ENCODE results near the gene FAAH2. TPM values are rescaled to one million over a fixed set of nuclear protein-coding genes. Genes with fewer than 3 reads are reported as not detected.

Gene FAAH2
- total RNA-seq, 1 experiment from 2014 or later: 6.4 TPM

DNA sequence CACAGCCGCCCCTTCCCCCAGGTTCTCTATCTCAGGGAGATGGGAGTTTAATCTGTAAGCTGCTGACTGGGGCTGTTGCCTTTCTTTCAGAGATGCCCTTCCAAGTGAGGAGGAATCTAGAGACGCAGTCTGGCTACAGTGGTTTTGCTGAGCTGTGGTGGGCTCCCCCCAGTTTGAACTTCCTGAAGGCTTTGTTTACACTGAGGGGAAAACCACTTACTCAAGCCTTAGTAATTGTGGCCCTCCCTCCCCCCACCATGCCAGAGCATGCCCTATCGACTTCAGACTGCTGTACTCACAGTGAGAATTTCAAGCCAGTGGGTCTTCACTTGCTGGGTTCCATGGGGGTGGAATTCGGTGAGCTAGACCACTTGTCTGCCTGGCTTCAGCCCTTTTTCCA is 131.3 kb downstream of the FAAH2 start:
- no peaks in the 10 kb centered on the region for H3K27me3 ChIP-seq (ENCODE audit: insufficient read depth, low read length)
- Mint-ChIP-seq H3K27me3 (ENCODE audit: low read depth) (peaks cover 2% of the 10 kb centered on the region; the same call in 1 of the 2 replicates), H3K36me3 (ENCODE audit: insufficient read depth in 1 of 3, low read depth in 3 of 3) (peaks cover 7 to 18% (median 12%) of the 10 kb centered on the region in 3 experiments; a peak in 5 of 7 replicates), H3K9me3 (peaks cover 73% of the 10 kb centered on the region in 2 experiments), H3K4me3 (no peak overlapping the region), H3K27ac (no peak overlapping the region), H3K4me1 (no peaks in the 10 kb centered on the region)
- H3K79me2 ChIP-seq (ENCODE audit: insufficient read depth, low read length): no peaks in the 10 kb centered on the region
- H3K4me1 ChIP-seq (ENCODE audit: insufficient read depth, low read length): no peaks in the 10 kb centered on the region
- no peak overlapping the region for H2BK120ac ChIP-seq (ENCODE audit: low read depth, low read length, poor library complexity, severe bottlenecking)
- no CpG with 5 or more reads among the region's 4 CpGs for WGBS (ENCODE audit: extremely low coverage, insufficient read length, low lambda C conversion rate)
- no peak overlapping the region for H4K5ac ChIP-seq (ENCODE audit: insufficient read length, low read depth, low read length)
- H3K4ac ChIP-seq (ENCODE audit: low read depth, low read length): no peak overlapping the region
- no peak overlapping the region for H3T11ph ChIP-seq (ENCODE audit: low read length)
- peaks cover 9% of the 10 kb centered on the region for H3K9me3 ChIP-seq (ENCODE audit: control insufficient read depth, low read depth, low read length)
- H3K18ac ChIP-seq (ENCODE audit: insufficient read length, low read depth, low read length): no peak overlapping the region
- no peak overlapping the region for H3K14ac ChIP-seq (ENCODE audit: insufficient read depth, low read length)
- no peak overlapping the region for H2BK12ac ChIP-seq (ENCODE audit: insufficient read length, low read depth, low read length)
- H3K4me2 ChIP-seq (ENCODE audit: insufficient read depth, insufficient read length, low read length): no peak overlapping the region
- no peak overlapping the region for H3K27ac ChIP-seq (ENCODE audit: insufficient read length, low read depth, low read length)
- no peak overlapping the region for H4K8ac ChIP-seq (replicated peaks; ENCODE audit: insufficient read length, low read depth, low read length)
- no peak for DNase-seq
- TF ChIP-seq CTCF (conservative IDR thresholded peaks at IDR 0.05): no peak
- H3K23ac ChIP-seq (ENCODE audit: insufficient read length, low read depth, low read length): no peak overlapping the region
- H3K23me2 ChIP-seq (ENCODE audit: insufficient read length, low read depth, low read length, poor library complexity, severe bottlenecking): no peaks in the 10 kb centered on the region
- no peak overlapping the region for H4K91ac ChIP-seq (ENCODE audit: insufficient read length, low read depth, low read length)
- H2AFZ ChIP-seq (ENCODE audit: low read length): no peak overlapping the region
- no peak overlapping the region for H3K56ac ChIP-seq (ENCODE audit: insufficient read length, low read depth, low read length)
- no peaks in the 10 kb centered on the region for H3K79me1 ChIP-seq (ENCODE audit: insufficient read depth, low read depth, low read length, poor library complexity, severe bottlenecking)
- no peaks in the 10 kb centered on the region for H4K20me1 ChIP-seq (ENCODE audit: control insufficient read depth, insufficient read depth, insufficient read length)
- H2BK20ac ChIP-seq (ENCODE audit: low read depth, low read length, poor library complexity, severe bottlenecking): no peak overlapping the region
- H2BK15ac ChIP-seq (ENCODE audit: low read depth, low read length): no peak overlapping the region
- no peak overlapping the region for H3K9ac ChIP-seq (ENCODE audit: extremely low read depth, insufficient read length, low read length)
- H2BK5ac ChIP-seq (ENCODE audit: insufficient read length, low read length): no peak overlapping the region
- no peak overlapping the region for H2AK5ac ChIP-seq (ENCODE audit: insufficient read length, low read length)

All from H9 (cell line).